ENCODE measurements around the gene FZD4.

The FZD4 gene

GRCh38 chr11:86955361-86956120 is at the start of gene FZD4:
FZD4 (minus strand) TSS chr11:86955395; CDS start chr11:86955085, 310 bp downstream.
- TF ChIP-seq EGR1 (IDR thresholded peaks at IDR 0.05) (peak; percentile 45; the same call in 1 of the 2 replicates), CEBPB (IDR thresholded peaks at IDR 0.05) (no peak), TAF1 (IDR thresholded peaks at IDR 0.05; ENCODE audit: low read depth) (peak; percentile 61; the same call in 1 of the 2 replicates), CREB1 (IDR thresholded peaks at IDR 0.05; ENCODE audit: low read depth) (no peak), TEAD4 (IDR thresholded peaks at IDR 0.05) (0 out of 2 replicates have a peak, but pooled peaks have one; percentile 28), ZBTB7A (IDR thresholded peaks at IDR 0.05; ENCODE audit: low read depth) (no peak; the same call in 1 of the 2 replicates), YY1 (IDR thresholded peaks at IDR 0.05; ENCODE audit: low read depth) (no peak), MAX (IDR thresholded peaks at IDR 0.05) (peak; percentile 69), TCF12 (IDR thresholded peaks at IDR 0.05; ENCODE audit: low read depth) (no peak), RAD21 (IDR thresholded peaks at IDR 0.05; ENCODE audit: low read depth) (no peak; the same call in 1 of the 2 replicates), EP300 (IDR thresholded peaks at IDR 0.05; ENCODE audit: borderline replicate concordance) (no peak), NFIC (IDR thresholded peaks at IDR 0.05) (no peak; the same call in 1 of the 2 replicates)

- TF ChIP-seq NFIC (IDR thresholded peaks at IDR 0.05) (no peak), MAX (IDR thresholded peaks at IDR 0.05) (no peak), FOXM1 (IDR thresholded peaks at IDR 0.05; ENCODE audit: borderline replicate concordance, low read depth) (no peak), YY1 (IDR thresholded peaks at IDR 0.05; ENCODE audit: low read depth) (no peak), EGR1 (IDR thresholded peaks at IDR 0.05) (no peak), USF1 (IDR thresholded peaks at IDR 0.05) (no peak), TCF12 (IDR thresholded peaks at IDR 0.05; ENCODE audit: low read depth) (no peak)
These were observed 47.7 kb upstream of the FZD4 start for GRCh38 chr11:87002918-87003317.

- TF ChIP-seq EP300 (IDR thresholded peaks at IDR 0.05; ENCODE audit: borderline replicate concordance) (no peak), TEAD4 (IDR thresholded peaks at IDR 0.05) (peak; percentile 37; the same call in 1 of the 2 replicates)
These were observed 44.9 kb upstream of the FZD4 start for GRCh38 chr11:86999859-87000753.

GRCh38 chr11:86999388-86999787 is 44.2 kb upstream of the FZD4 start:
- no peak for TF ChIP-seq USF1 (IDR thresholded peaks at IDR 0.05)
- no peak for TF ChIP-seq EP300 (IDR thresholded peaks at IDR 0.05; ENCODE audit: borderline replicate concordance)
- no peak for TF ChIP-seq TCF12 (IDR thresholded peaks at IDR 0.05; ENCODE audit: low read depth)
- no peak for TF ChIP-seq ZBTB7A (IDR thresholded peaks at IDR 0.05; ENCODE audit: low read depth)
- no peak for TF ChIP-seq REST (IDR thresholded peaks at IDR 0.05; ENCODE audit: low read depth)
- no peak for TF ChIP-seq CEBPB (IDR thresholded peaks at IDR 0.05)
- TF ChIP-seq EGR1 (IDR thresholded peaks at IDR 0.05), result no peak
- TF ChIP-seq NFIC (IDR thresholded peaks at IDR 0.05), result no peak
- TF ChIP-seq MAX (IDR thresholded peaks at IDR 0.05), result no peak
- TF ChIP-seq FOXM1 (IDR thresholded peaks at IDR 0.05; ENCODE audit: borderline replicate concordance, low read depth), result no peak
- TF ChIP-seq TEAD4 (IDR thresholded peaks at IDR 0.05), result no peak

- TF ChIP-seq CEBPB (IDR thresholded peaks at IDR 0.05) (no peak), CREB1 (IDR thresholded peaks at IDR 0.05; ENCODE audit: low read depth) (no peak), TCF12 (IDR thresholded peaks at IDR 0.05; ENCODE audit: low read depth) (no peak), YY1 (IDR thresholded peaks at IDR 0.05; ENCODE audit: low read depth) (no peak), NFIC (IDR thresholded peaks at IDR 0.05) (no peak), MAX (IDR thresholded peaks at IDR 0.05) (no peak), USF1 (IDR thresholded peaks at IDR 0.05) (no peak), EP300 (IDR thresholded peaks at IDR 0.05; ENCODE audit: borderline replicate concordance) (no peak), EGR1 (IDR thresholded peaks at IDR 0.05) (no peak), REST (IDR thresholded peaks at IDR 0.05; ENCODE audit: low read depth) (no peak), ZBTB7A (IDR thresholded peaks at IDR 0.05; ENCODE audit: low read depth) (no peak), TAF1 (IDR thresholded peaks at IDR 0.05; ENCODE audit: low read depth) (no peak), RAD21 (IDR thresholded peaks at IDR 0.05; ENCODE audit: low read depth) (no peak), TEAD4 (IDR thresholded peaks at IDR 0.05) (no peak), FOXM1 (IDR thresholded peaks at IDR 0.05; ENCODE audit: borderline replicate concordance, low read depth) (no peak)
These were observed 41.9 kb upstream of the FZD4 start for GRCh38 chr11:86996953-86997570.

Measured in Ishikawa (cell line).